ENCODE data around the gene CTSC.

DNA sequence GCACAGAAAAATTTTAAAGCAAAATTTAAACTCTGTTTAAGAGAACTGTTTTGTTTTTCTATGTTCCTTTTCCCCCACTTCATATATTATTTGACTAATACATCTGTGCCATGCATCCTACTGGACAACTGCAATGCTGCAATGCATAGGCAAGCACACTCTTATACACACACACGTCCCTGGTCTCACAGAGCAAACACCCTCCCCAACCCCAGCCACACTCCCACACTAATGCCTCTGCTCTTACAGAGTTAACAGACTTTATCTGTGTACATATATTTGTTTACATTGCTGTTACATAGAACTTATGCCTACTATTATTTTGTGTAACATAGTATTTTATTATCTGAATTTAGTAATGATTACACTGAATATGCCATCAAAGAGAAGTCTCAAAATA, 25.5 kb upstream of the CTSC start:
- TF ChIP-seq, protein P1, sequence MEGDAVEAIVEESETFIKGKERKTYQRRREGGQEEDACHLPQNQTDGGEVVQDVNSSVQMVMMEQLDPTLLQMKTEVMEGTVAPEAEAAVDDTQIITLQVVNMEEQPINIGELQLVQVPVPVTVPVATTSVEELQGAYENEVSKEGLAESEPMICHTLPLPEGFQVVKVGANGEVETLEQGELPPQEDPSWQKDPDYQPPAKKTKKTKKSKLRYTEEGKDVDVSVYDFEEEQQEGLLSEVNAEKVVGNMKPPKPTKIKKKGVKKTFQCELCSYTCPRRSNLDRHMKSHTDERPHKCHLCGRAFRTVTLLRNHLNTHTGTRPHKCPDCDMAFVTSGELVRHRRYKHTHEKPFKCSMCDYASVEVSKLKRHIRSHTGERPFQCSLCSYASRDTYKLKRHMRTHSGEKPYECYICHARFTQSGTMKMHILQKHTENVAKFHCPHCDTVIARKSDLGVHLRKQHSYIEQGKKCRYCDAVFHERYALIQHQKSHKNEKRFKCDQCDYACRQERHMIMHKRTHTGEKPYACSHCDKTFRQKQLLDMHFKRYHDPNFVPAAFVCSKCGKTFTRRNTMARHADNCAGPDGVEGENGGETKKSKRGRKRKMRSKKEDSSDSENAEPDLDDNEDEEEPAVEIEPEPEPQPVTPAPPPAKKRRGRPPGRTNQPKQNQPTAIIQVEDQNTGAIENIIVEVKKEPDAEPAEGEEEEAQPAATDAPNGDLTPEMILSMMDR (IDR thresholded peaks at IDR 0.05): no peak
- TF ChIP-seq POLR2A (IDR thresholded peaks at IDR 0.05): no peak
